Dedifferentiated amniotic fluid mesenchymal stem cell (primary cell): ENCODE measurements around the gene PATJ.

Experiments
- DNase-seq: peaks from one replicate; pipeline ENCODE4 v3.0.0-alpha.2; 2016; ENCODE audit errors: extremely low spot score

PATJ gene

GRCh38 chr1:62052946-62053345, 310.7 kb downstream of the PATJ start:
- no peak for DNase-seq

- no peak for DNase-seq
These were observed 311.9 kb downstream of the PATJ start for GRCh38 chr1:62054188-62054587.

GRCh38 chr1:62057230-62057629, 314.9 kb downstream of the PATJ start:
- no peak for DNase-seq

- DNase-seq: no peak
These were observed 315.5 kb downstream of the PATJ start for GRCh38 chr1:62057641-62058290.

GRCh38 chr1:62058956-62059355, 316.7 kb downstream of the PATJ start:
- no peak for DNase-seq

- no peak for DNase-seq
These were observed 319.8 kb downstream of the PATJ start for GRCh38 chr1:62062087-62062486.

- no peak for DNase-seq
These were observed 322.6 kb downstream of the PATJ start for GRCh38 chr1:62064829-62065407.

GRCh38 chr1:62066713-62067112, 324.4 kb downstream of the PATJ start:
- no peak for DNase-seq

GRCh38 chr1:62068416-62068843, 326.1 kb downstream of the PATJ start:
- DNase-seq: no peak

- no peak for DNase-seq
These were observed 326.7 kb downstream of the PATJ start for GRCh38 chr1:62068978-62069377.

GRCh38 chr1:62070384-62071011, 328.2 kb downstream of the PATJ start:
- DNase-seq: peak; percentile 26

GRCh38 chr1:62071695-62072094, 329.4 kb downstream of the PATJ start:
- DNase-seq: no peak

- DNase-seq: peak; percentile 34
These were observed 334.0 kb downstream of the PATJ start for GRCh38 chr1:62076286-62076685.

- DNase-seq: no peak
These were observed 335.5 kb downstream of the PATJ start for GRCh38 chr1:62077821-62078220.

- DNase-seq: peak; percentile 56
These were observed 340.4 kb downstream of the PATJ start for GRCh38 chr1:62082456-62083363.

GRCh38 chr1:62084310-62084890, 342.1 kb downstream of the PATJ start:
- DNase-seq: peak; percentile 29

- no peak for DNase-seq
These were observed 346.2 kb downstream of the PATJ start for GRCh38 chr1:62088439-62088838.

GRCh38 chr1:62089570-62089969, 347.3 kb downstream of the PATJ start:
- no peak for DNase-seq

GRCh38 chr1:62090016-62090415, 347.7 kb downstream of the PATJ start:
- no peak for DNase-seq

- DNase-seq: no peak
These were observed 349.8 kb downstream of the PATJ start for GRCh38 chr1:62092110-62092509.

GRCh38 chr1:62093261-62093660, 351.0 kb downstream of the PATJ start:
- no peak for DNase-seq

- DNase-seq: no peak
These were observed 355.2 kb downstream of the PATJ start for GRCh38 chr1:62097464-62097863.
